Stimulated activated CD4-positive, alpha-beta T cell treated with anti-CD3 and anti-CD28 coated beads, Interleukin-2, amount 100 ng/mL, for 4 hours (primary cell): ENCODE measurements around the gene RPL22.
A peak's percentile ranks its signal among the peaks of the same experiment; 100 is the strongest.

ENCODE experiments used
- DNase-seq: peaks from one replicate; pipeline ENCODE4 v3.0.0-alpha.2; 2020; ENCODE audit warnings: low read depth

Gene RPL22

GRCh38 chr1:6199298-6200187 lies at the start of gene RPL22:
RPL22 (minus strand) TSS chr1:6199595; CDS start chr1:6199573, 22 bp downstream.
- DNase-seq, result peak; percentile 95

- DNase-seq, result no peak
Measured at GRCh38 chr1:6248161-6248776, 48.9 kb upstream of the RPL22 start.

- no peak for DNase-seq
Measured at GRCh38 chr1:6247651-6248050, 48.3 kb upstream of the RPL22 start.

GRCh38 chr1:6246497-6247467 lies 47.4 kb upstream of the RPL22 start:
- DNase-seq, result peak; percentile 65

- DNase-seq, result no peak
Measured at GRCh38 chr1:6245869-6246496, 46.6 kb upstream of the RPL22 start.

- peak; percentile 62 for DNase-seq
Measured at GRCh38 chr1:6245086-6245868, 45.9 kb upstream of the RPL22 start.

- DNase-seq, result no peak
Measured at GRCh38 chr1:6244401-6245049, 45.1 kb upstream of the RPL22 start.

GRCh38 chr1:6243993-6244392 lies 44.6 kb upstream of the RPL22 start, which contains the start of gene HES3:
HES3 (plus strand) TSS chr1:6244179; CDS start chr1:6244366, 187 bp downstream.
- DNase-seq, result no peak

- DNase-seq, result no peak
Measured at GRCh38 chr1:6243053-6243834, 43.8 kb upstream of the RPL22 start.

GRCh38 chr1:6241887-6242740 lies 42.7 kb upstream of the RPL22 start:
- no peak for DNase-seq

GRCh38 chr1:6241107-6241886 lies 41.9 kb upstream of the RPL22 start:
- no peak for DNase-seq

GRCh38 chr1:6239950-6240768 lies 40.8 kb upstream of the RPL22 start:
- no peak for DNase-seq

GRCh38 chr1:6239213-6239752 lies 39.9 kb upstream of the RPL22 start:
- DNase-seq, result no peak

GRCh38 chr1:6237093-6237492 lies 37.7 kb upstream of the RPL22 start:
- DNase-seq, result no peak

GRCh38 chr1:6235296-6235677 lies 35.9 kb upstream of the RPL22 start:
- DNase-seq, result peak; percentile 16

GRCh38 chr1:6234502-6235295 lies 35.3 kb upstream of the RPL22 start:
- DNase-seq, result no peak
